Germinal center (tissue), 1 donor: ENCODE results near the gene MAB21L3.
A peak's percentile ranks its signal among the peaks of the same experiment; 100 is the strongest.
"Not testable (repeated sequence)": the region's sequence is repeated elsewhere in the genome, so short reads cannot be mapped to it uniquely, and the experiment has no call there.

ENCODE experiments used
- DNase-seq: peaks from one replicate; pipeline ENCODE4 v3.0.0; 2012; ENCODE audit warnings: mixed read lengths, low spot score

The MAB21L3 gene

GRCh38 chr1:116138277-116138792 is 27.1 kb downstream of the MAB21L3 start:
- no peak for DNase-seq

DNA sequence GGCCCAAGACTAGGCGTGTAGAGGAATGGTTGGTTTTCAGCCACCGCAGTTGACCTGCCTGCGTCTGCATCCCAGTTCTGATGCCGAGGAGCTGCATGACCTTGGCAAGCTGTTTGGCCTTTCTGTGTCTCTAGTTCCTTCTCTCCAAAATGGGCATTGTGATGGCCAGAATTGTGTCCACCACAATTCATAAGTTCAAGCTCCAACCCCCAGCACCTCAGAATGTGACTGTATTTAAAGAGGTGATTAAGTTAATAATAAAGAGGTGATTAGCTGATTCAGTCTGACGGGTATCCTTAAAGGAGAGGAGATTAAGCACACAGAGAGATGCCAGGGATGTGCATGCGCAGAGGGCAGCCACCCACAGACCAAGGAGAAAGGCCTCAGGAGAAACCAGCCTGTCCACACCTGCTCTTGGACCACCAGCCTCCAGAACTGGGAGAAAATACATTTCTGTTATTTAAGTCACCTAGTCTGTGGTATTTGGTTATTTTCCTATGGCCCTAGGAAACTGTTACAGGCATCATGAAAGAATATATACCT is 28.5 kb downstream of the MAB21L3 start:
- DNase-seq, result no peak

DNA sequence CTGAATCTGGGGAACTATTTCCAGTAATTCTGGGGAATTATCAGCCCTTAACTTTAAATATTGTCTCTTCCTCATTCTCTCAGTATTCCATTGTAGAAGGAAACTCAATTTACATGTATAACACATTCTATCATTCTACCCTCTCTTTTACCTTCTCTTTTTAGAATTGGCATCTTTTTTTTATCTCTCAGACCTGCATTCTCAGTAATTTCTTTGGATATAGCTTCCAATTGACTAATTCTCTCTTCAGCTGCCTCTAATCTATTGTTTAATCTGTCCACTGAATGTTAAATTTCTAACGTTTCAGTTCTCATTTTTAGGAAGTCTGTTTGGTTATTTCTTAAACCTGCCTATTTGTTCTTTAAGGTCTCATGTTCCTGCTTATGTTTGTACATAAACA is 33.0 kb downstream of the MAB21L3 start:
- no peak for DNase-seq

GRCh38 chr1:116146447-116147113 is 35.4 kb downstream of the MAB21L3 start:
- not testable (repeated sequence) for DNase-seq

DNA sequence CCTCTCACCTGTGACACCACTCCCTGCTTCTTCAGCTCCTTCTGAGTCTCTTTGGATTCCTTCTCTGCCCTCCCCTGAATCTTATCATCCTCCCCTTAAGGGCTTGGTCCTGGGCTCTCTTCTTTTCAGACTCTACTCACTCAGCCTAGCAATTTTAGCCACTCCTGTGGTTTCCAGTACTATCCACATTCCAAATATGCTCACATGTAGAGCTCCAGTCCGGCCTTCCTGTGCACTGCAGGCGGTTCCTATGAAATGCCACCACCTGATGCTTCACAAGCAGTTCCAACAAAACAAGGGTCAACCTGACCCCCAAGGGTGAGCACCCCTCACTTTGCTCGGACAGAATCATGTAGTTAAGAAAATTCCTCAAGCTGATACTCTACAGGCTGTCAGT is 35.9 kb downstream of the MAB21L3 start:
- DNase-seq, result no peak

DNA sequence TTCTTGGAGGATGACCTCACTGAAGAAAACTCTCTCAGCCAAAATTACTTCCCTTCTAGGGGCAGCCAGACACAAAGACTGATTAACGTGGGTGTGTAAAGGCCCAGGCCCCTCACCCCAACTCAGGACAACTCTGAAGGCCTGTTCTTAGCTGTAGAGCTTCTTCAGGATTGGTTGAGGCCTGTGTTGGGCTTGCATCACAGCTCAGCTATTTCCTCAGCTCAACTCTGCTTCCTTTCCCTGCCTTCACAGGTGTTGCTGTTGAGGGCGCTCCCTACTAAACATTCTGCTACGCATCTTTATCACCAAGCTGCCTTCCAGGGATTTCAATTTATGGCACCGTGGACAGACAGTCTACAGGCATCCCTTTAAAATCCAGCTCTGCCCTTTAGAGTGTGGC is 36.8 kb downstream of the MAB21L3 start:
- no peak for DNase-seq

DNA sequence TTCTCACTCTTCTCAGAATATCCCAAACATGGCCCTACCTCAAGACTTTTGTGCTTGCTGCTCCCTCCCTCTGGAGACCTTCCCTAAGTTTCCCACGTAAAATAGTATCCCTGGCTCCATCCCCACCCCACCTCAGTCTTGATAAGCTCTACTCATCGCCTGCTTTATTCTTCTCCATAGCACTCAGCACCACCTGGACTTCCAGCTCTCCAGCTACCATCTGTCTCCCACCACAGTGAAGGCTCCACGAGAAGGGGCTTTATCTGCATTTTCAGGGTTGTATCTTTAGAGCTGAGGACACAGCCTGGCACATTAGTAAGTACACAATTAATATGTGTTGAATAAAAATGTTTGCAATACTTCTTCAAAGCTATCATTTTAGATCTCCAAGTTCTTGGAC is 37.8 kb downstream of the MAB21L3 start:
- DNase-seq, result no peak

- no peak for DNase-seq
Measured at GRCh38 chr1:116150368-116150767, 39.2 kb downstream of the MAB21L3 start.

- peak; percentile 85 for DNase-seq
Measured at GRCh38 chr1:116151739-116152576, 40.8 kb downstream of the MAB21L3 start.

- DNase-seq, result no peak
Measured at GRCh38 chr1:116152577-116152943, 41.4 kb downstream of the MAB21L3 start.

DNA sequence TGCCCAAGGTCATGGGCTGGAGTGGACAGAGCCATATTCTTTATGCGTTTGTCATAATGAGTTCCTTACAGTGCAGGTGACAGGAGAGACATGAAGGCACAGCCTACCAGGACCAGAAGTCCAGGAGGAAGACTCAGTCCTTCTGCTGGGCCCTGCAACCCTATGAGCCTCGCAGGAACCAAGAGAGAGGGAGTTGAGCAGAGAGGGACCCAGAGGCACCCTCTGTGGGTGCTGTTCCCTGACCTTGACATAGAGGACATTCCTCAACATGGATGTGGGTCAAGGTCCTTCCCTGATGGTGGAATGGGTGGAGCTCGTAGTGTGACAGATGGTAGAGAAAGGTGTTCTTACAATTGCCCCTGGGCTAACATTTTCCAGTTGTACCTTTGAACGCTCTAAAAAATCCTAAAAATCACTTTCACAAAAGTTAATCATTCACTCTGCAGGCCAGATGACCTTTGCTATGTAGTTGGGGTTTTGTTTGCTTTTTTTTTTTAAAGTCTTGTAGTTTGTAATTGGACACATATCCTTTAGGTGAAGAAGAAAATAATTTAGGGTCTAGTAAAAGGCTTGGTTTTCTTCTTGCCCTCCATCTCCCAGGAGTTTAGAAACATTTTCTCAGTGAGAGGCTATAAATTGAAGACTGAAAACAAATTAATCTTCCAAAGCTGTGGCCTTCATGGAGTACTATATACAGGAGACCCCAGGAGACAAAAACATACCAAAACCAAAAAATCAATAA is 41.9 kb downstream of the MAB21L3 start:
- DNase-seq, result no peak

- DNase-seq, result no peak
Measured at GRCh38 chr1:116153692-116154031, 42.5 kb downstream of the MAB21L3 start.

DNA sequence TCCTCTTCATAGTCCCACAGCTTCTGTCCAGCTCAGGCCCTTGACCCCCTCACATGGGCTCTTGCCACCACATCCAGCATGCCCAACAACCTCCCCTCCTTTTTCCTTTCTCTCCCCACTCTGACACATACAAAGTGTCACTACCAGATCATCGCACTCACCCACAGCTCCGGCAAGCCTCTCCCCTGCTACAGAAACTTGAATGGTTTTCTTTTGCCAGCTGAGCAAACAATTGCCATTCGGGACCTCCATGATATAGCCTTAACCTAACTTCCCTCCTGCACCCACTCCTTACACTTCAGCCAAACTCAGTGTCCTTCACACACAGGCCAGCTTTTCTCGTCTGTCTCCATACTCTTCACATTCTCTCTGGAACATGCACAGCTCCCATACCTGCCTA is 43.3 kb downstream of the MAB21L3 start:
- no peak for DNase-seq

GRCh38 chr1:116157096-116157495 is 45.9 kb downstream of the MAB21L3 start:
- DNase-seq, result no peak

DNA sequence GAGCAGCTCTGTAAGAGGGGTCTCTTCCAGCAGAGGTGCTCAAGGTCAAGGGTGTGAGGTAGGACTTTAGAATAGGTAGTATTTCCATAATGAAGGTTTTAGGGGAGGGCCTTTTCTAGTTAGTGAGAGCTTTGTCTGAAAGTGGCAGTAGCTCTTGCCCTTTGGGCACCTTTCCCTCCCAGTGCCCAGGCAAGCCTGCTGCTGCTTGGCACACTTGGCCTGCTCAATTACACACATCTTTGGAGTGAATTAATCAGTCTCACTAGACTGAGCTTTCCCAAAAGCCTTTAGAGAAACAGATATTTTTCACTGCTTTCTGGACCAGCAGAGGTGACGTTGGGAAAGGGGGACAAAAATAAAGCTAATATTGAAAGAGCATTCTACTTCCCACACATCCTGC is 48.0 kb downstream of the MAB21L3 start:
- no peak for DNase-seq

- DNase-seq, result no peak
Measured at GRCh38 chr1:116159611-116160010, 48.4 kb downstream of the MAB21L3 start.

DNA sequence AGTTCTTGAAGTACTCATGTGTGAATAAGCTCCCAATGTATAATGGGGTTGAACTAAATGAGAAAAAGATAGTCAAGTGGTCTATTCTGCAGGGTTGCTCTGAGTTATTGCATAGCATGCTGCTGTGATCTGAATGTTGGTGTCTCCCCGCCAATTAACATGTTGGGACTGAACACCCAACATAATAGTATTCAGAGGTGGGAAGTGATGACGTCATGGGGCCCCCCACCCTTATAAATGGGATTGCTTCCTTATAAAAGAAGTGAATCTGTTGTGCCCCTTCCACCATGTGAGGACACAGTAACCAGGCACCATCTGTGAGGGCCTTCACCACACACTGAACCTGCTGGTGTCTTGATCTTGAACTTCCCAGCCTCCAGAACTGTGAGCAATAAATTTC is 50.2 kb downstream of the MAB21L3 start:
- DNase-seq, result no peak

DNA sequence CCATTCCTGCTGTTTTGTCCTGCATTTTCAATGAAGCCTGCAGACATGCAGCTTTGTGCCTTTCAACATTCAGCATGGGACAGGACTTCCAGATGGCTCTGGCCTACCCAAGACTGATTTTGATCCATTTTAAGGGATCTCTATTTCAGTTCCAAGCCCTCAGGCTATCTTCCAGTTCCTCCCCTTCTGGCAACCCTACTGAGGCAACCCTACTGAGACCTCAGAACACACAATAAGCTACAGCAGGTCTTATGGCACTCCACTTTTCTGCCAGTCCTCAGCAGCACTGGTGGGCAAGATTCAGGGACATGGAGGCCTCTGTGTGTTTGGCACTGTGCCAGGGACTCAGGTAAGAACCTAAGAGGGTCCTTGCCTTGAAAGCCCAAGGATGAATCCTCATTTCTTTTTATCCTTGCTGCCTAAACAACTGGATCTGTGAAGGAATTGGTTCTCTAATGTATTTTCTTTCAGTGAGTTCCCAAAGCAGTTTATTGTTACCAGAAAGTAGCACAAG is 50.7 kb downstream of the MAB21L3 start:
- no peak for DNase-seq

- no peak for DNase-seq
Measured at GRCh38 chr1:116163533-116163932, 52.3 kb downstream of the MAB21L3 start.

DNA sequence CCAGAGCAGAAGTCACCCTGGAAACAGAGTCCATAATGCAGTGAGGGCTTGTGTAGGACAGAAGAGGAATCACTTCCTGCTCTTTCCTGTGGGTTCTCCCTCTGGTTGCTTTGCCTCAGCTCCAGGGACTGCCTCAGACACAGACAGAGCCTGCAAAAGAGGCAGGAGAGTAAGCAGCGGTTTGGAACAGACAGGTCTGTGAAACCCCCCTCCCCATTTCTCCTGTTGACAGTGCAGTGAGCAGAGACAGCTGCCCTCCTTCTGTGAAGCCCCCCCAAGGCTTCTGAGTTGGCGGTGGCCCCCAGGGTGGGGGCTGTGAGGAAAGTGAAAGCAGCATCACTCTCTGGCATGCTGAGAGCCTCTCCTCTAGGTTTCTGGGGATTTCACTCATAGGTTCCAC is 53.0 kb downstream of the MAB21L3 start:
- no peak for DNase-seq

DNA sequence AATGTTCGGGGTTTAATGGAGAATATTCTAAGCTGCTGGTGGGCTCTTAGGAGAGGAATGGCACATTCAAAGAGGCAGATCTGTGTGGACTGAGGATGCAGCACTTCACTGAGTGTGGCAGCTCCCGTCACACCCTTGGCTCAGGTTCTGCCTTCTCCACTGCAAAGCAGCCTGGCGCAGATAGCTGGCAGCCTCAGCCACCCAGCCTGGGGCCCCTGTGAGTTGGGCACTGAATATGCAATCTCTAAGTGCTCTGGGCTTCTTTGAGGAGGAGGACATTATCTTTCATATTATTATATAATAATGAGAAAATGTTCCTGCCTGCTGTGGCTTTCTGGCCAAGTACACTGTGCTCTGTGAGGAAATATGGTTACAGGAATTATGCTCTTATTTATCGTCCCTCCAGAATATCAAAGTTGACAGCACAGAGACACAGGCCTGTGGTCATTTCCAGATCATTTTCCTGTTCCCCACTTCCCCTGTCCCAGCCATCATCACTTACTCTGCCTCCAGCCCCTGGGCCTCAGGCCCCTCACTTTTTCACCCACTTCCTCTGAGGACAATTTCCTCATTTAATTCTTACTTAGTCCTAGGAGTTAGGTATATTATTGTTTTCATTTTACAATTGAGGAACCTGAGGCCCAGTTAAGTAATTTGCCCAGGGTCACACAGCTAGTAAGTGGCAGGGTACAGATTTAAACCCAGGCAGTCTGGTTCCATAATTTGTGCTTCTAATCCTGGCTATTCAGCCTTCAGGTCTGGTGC is 53.6 kb downstream of the MAB21L3 start:
- DNase-seq, result no peak

GRCh38 chr1:116165572-116165971 is 54.4 kb downstream of the MAB21L3 start:
- no peak for DNase-seq
